HepG2 (cell line): ENCODE measurements around the gene TRAPPC12. TPM values are rescaled to one million over a fixed set of nuclear protein-coding genes. Genes with fewer than 3 reads are reported as not detected.

Experiments used
- ASH2L ChIP-seq: fragments of 300-600, 200-600 bp; sonication (generic); IDR thresholded peaks from 2 replicates; pipeline ENCODE4 v1.7.0; 2017; ENCODE audit warnings: low read depth, mild to moderate bottlenecking, moderate library complexity, mixed read lengths, low read length; ENCODE audit not compliant: insufficient read length
- DMAP1 ChIP-seq: IDR thresholded peaks from 2 replicates; pipeline ENCODE4 v1.6.1; 2016
- LCORL ChIP-seq, 2 experiments: fragments of 450-650 bp in 1 of 2; sonication (generic) in 1 of 2; formaldehyde crosslinking in 1 of 2; IDR thresholded peaks; 2 replicates each; pipeline versions ENCODE4 v1.5.0 to v1.6.1; 2017 to 2020; ENCODE audit warnings: antibody characterized with exemption in 1 of 2, missing genetic modification reagents in 1 of 2
- PHF21A ChIP-seq: sonication (generic); formaldehyde crosslinking; IDR thresholded peaks from 2 replicates; pipeline ENCODE4 v1.5.0; 2020; ENCODE audit warnings: mild to moderate bottlenecking, missing genetic modification reagents
- RBAK ChIP-seq: sonication (generic); formaldehyde crosslinking; IDR thresholded peaks from 2 replicates; pipeline ENCODE4 v1.5.1; 2020; ENCODE audit warnings: mild to moderate bottlenecking, missing genetic modification reagents
- SIX1 ChIP-seq: sonication (generic); formaldehyde crosslinking; IDR thresholded peaks from 2 replicates; pipeline ENCODE4 v1.4.0; 2020; ENCODE audit warnings: missing genetic modification reagents, borderline replicate concordance
- SMAD9 ChIP-seq: sonication (generic); formaldehyde crosslinking; IDR thresholded peaks from 2 replicates; pipeline ENCODE4 v1.5.1; 2020; ENCODE audit warnings: mild to moderate bottlenecking, missing genetic modification reagents
- SMC3 ChIP-seq: IDR thresholded peaks from 2 replicates; pipeline ENCODE4 v1.6.1; 2011; ENCODE audit warnings: low read length, improper control_type of control experiment
- SNRNP70 ChIP-seq: fragments of 200-400 bp; formaldehyde crosslinking; IDR thresholded peaks from 2 replicates; pipeline ENCODE4 v1.6.1; 2017; ENCODE audit warnings: mild to moderate bottlenecking, low read depth, low read length, moderate library complexity
- SP4 ChIP-seq: sonication (generic); formaldehyde crosslinking; IDR thresholded peaks from 2 replicates; pipeline ENCODE4 v1.8.1; 2023; ENCODE audit warnings: mild to moderate bottlenecking, missing genetic modification reagents
- THAP11 ChIP-seq: IDR thresholded peaks from 2 replicates; pipeline ENCODE4 v1.6.1; 2016; ENCODE audit warnings: missing biosample characterization, missing genetic modification reagents
- XRCC5 ChIP-seq: fragments of 200-400 bp; formaldehyde crosslinking; optimal IDR thresholded peaks from 2 replicates; pipeline ENCODE3; 2017; ENCODE audit warnings: mild to moderate bottlenecking, low read length
- ZFYVE20 ChIP-seq: sonication (generic); formaldehyde crosslinking; IDR thresholded peaks from 2 replicates; pipeline ENCODE4 v1.8.0; 2023; ENCODE audit warnings: low read depth, mild to moderate bottlenecking, moderate library complexity, missing genetic modification reagents, borderline replicate concordance
- ZNF230 ChIP-seq: sonication (generic); formaldehyde crosslinking; IDR thresholded peaks from 2 replicates; pipeline ENCODE4 v1.4.0; 2020; ENCODE audit warnings: mild to moderate bottlenecking, missing genetic modification reagents
- ZNF263 ChIP-seq: sonication (generic); formaldehyde crosslinking; IDR thresholded peaks from 2 replicates; pipeline ENCODE4 v1.4.0; 2020; ENCODE audit warnings: missing genetic modification reagents
- ZNF460 ChIP-seq: sonication (generic); formaldehyde crosslinking; IDR thresholded peaks from 2 replicates; pipeline ENCODE4 v1.5.1; 2020; ENCODE audit warnings: missing genetic modification reagents, mild to moderate bottlenecking, borderline replicate concordance
- ZNF572 ChIP-seq: sonication (generic); formaldehyde crosslinking; IDR thresholded peaks from 2 replicates; pipeline ENCODE4 v1.5.1; 2020; ENCODE audit warnings: mild to moderate bottlenecking, missing genetic modification reagents
- polyA plus RNA-seq, 8 experiments: library from polyadenylated mRNA; depleted of rRNA in 3 of 8; stranded (reverse) in 7 of 8; unstranded in 1 of 8; fragments of >200 nt; fragmentation: Illumina TruSeq in 4 of 8; extraction: Trizol in 4 of 8; gene quantifications; 2 replicates each; pipeline versions ENCODE4 v1.2.1 to v1.2.3, GENCODE V29; 2011 to 2016; ENCODE audit warnings: low read depth in 4 of 8, missing spikeins in 1 of 8, mixed read lengths in 1 of 8; ENCODE audit not compliant: insufficient read depth in 1 of 8
- total RNA-seq, 5 experiments: library from RNA; depleted of rRNA; stranded (reverse); fragments of >200 nt; fragmentation: Illumina TruSeq; extraction: Trizol; gene quantifications; 2 replicates each; pipeline ENCODE4 v1.2.3, GENCODE V29; 2016; ENCODE audit warnings: low read depth in 1 of 5
- TF ChIP-seq, protein P1 (sequence below): IDR thresholded peaks from 2 replicates; pipeline ENCODE4 v1.6.1; 2012; ENCODE audit warnings: inconsistent platforms
- TF ChIP-seq, protein P2 (sequence below): sonication (generic); formaldehyde crosslinking; IDR thresholded peaks from 2 replicates; pipeline ENCODE4 v1.8.0; 2022; ENCODE audit warnings: mild to moderate bottlenecking, missing genetic modification reagents; ENCODE audit not compliant: insufficient replicate concordance
- TF ChIP-seq, protein P3 (sequence below), 2 experiments: sonication (generic) in 1 of 2; formaldehyde crosslinking in 1 of 2; IDR thresholded peaks; 2 replicates each; pipeline versions ENCODE4 v1.6.1 to v1.9.0; 2014 to 2022; ENCODE audit warnings: antibody characterized with exemption in 1 of 2, borderline replicate concordance in 1 of 2, inconsistent platforms in 1 of 2, low read depth in 1 of 2, missing genetic modification reagents in 1 of 2

Gene TRAPPC12
- total and polyA plus RNA-seq, 2 of the 13 experiments (the other 11 are each of a cell fraction or from before 2014, with no cell fraction given), result 46.4 to 97.7 TPM

DNA sequence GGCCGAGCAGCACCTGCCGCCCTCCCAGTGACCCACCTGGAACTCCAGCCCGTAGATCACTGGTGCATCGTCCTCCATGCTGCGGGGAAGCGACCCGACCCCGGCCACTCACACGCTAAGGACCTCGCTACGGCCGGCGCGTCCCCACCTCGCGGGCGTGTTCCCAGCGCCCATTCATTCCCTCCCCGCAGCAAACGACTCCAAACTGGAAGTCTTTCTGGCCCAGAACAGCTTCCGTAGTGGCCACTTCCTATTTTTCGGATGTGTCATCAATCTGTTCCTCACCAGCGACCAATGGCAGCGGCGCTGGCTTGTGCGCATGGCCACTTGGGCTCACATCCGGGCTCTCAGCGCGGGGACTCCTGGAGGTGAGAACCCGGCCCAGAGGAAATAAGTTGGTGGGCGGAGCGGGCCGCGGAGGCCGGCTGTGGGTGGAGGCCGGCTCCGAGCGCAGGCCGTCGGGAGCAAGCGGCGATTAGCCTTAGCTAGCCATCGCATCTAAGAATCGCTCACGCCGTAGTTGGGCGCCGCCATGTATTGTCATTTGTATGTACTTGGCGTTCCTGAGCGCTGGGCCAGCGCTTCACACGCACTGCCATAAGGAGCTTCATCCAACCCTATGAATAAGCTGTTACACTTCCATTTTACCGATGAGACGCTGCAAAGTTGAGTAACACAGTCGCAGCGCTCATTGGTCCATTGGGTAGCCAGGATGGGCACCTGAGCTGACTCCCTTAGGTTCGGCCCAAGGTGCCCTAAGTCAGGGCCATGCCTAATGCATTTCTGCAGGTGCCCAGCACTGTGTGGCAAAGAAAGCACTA lies 1.7 kb upstream of the TRAPPC12 start, which contains the start of gene EIPR1 (continued):
- TF ChIP-seq SMC3 (0 out of 2 replicates have a peak, but pooled peaks have one; percentile 10), XRCC5 (peak; percentile 93), THAP11 (CRISPR knock-in tag) (peak; percentile 96), ZNF263 (no peak; the same call in none of the 2 replicates), SMAD9 (no peak; the same call in 1 of the 2 replicates), SIX1 (CRISPR knock-in tag) (peak; percentile 67), ZNF230 (CRISPR knock-in tag) (peak; percentile 97), ZFYVE20 (no peak), ASH2L (peak; percentile 96), ZNF572 (CRISPR knock-in tag) (0 out of 2 replicates have a peak, but pooled peaks have one; percentile 85), SNRNP70 (no peak), DMAP1 (peak; percentile 94; the same call in 1 of the 2 replicates), RBAK (CRISPR knock-in tag) (no peak), LCORL (IDR thresholded peaks at IDR 0.05) (no peak), LCORL (CRISPR knock-in tag; IDR thresholded peaks at IDR 0.05) (peak; percentile 68; the same call in 1 of the 2 replicates), ZNF460 (CRISPR knock-in tag) (no peak), PHF21A (CRISPR knock-in tag) (peak; percentile 99), SP4 (CRISPR knock-in tag) (peak; percentile 84)
- TF ChIP-seq, protein P1, sequence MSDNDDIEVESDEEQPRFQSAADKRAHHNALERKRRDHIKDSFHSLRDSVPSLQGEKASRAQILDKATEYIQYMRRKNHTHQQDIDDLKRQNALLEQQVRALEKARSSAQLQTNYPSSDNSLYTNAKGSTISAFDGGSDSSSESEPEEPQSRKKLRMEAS, result peak; percentile 81
- TF ChIP-seq, protein P2, sequence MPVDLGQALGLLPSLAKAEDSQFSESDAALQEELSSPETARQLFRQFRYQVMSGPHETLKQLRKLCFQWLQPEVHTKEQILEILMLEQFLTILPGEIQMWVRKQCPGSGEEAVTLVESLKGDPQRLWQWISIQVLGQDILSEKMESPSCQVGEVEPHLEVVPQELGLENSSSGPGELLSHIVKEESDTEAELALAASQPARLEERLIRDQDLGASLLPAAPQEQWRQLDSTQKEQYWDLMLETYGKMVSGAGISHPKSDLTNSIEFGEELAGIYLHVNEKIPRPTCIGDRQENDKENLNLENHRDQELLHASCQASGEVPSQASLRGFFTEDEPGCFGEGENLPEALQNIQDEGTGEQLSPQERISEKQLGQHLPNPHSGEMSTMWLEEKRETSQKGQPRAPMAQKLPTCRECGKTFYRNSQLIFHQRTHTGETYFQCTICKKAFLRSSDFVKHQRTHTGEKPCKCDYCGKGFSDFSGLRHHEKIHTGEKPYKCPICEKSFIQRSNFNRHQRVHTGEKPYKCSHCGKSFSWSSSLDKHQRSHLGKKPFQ (CRISPR knock-in tag), result peak; percentile 98
- TF ChIP-seq, protein P3, sequence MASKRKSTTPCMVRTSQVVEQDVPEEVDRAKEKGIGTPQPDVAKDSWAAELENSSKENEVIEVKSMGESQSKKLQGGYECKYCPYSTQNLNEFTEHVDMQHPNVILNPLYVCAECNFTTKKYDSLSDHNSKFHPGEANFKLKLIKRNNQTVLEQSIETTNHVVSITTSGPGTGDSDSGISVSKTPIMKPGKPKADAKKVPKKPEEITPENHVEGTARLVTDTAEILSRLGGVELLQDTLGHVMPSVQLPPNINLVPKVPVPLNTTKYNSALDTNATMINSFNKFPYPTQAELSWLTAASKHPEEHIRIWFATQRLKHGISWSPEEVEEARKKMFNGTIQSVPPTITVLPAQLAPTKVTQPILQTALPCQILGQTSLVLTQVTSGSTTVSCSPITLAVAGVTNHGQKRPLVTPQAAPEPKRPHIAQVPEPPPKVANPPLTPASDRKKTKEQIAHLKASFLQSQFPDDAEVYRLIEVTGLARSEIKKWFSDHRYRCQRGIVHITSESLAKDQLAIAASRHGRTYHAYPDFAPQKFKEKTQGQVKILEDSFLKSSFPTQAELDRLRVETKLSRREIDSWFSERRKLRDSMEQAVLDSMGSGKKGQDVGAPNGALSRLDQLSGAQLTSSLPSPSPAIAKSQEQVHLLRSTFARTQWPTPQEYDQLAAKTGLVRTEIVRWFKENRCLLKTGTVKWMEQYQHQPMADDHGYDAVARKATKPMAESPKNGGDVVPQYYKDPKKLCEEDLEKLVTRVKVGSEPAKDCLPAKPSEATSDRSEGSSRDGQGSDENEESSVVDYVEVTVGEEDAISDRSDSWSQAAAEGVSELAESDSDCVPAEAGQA (IDR thresholded peaks at IDR 0.05; ENCODE audit: low read depth), result peak; percentile 60; the same call in 1 of the 2 replicates
- TF ChIP-seq, protein P3 (CRISPR knock-in tag; IDR thresholded peaks at IDR 0.05; ENCODE audit: borderline replicate concordance), result no peak
